Middle frontal gyrus (tissue), 1 donor: ENCODE measurements around the gene CDC37L1.
"Not testable (repeated sequence)": the region's sequence is repeated elsewhere in the genome, so short reads cannot be mapped to it uniquely, and the experiment has no call there.

Experiments
- DNase-seq: peaks from one replicate; pipeline ENCODE4 v3.0.0-alpha.2; 2015; ENCODE audit warnings: low spot score; ENCODE audit errors: extremely low spot score

The CDC37L1 gene

DNA sequence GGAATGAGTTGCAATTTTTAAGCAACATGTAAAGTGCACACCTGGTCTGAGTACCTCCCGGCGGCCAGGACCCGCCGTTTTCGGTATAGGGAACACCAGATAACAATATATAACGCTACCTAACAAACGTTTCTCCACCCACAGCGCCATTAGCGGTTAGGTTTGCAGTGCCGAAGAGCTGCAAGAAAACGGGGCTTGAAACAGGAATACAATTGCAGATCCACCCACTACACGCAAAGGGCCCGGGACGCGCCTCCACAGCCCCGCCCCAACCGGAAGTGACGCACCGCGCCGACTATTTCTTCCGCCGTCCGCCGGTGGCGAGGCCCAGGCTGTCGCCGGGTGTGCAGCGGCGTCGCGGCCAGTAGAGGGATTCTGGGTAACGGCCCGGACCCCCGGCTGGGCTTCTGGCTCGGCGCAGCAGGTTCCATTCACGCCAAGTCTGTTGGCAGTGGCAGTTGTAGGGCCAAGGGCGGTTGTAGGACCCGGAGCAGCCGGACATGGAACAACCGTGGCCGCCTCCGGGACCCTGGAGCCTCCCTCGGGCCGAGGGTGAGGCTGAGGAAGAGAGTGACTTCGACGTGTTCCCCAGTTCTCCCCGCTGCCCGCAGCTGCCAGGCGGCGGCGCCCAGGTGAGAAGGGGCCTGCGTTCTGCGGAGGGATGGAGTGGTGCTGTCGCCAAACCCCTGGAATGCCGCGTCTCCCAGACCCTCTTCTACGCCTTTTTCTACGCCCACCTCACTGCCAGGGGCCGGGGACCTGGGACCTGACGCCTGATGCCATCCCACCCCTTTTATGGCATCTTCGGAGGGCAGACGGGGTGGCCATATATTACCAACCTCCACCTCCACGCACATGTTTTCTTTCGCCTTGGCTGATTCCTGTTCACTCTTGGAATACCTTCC, at the start of gene CDC37L1:
Gene CDC37L1, plus strand, starts transcription at position 302 of the 905 bp plus-strand sequence. Its CDS starts 199 bp downstream, at position 501.
- DNase-seq = peak; percentile 89

- DNase-seq = no peak
Measured at GRCh38 chr9:4630836-4631235, 48.5 kb upstream of the CDC37L1 start.

DNA sequence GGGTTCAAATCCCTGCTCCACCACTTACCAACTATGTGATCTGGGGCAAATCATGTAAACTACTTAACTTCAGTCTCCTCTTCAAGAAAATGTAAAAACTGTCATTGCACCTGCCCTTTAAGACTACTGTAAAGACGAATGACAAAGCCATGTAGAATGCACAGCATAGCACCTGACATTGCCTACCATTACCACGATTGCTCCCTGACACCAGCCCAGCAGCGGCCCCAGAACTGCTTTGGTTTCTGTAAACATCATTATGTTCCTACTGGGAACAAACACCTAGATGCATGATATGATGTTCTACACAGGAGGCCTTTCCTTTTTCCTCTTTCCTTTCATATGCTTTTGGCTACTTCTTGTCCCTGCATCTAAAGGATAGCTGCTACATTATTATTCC, 40.4 kb upstream of the CDC37L1 start:
- DNase-seq = no peak

GRCh38 chr9:4639420-4639819, 39.9 kb upstream of the CDC37L1 start:
- DNase-seq = no peak

DNA sequence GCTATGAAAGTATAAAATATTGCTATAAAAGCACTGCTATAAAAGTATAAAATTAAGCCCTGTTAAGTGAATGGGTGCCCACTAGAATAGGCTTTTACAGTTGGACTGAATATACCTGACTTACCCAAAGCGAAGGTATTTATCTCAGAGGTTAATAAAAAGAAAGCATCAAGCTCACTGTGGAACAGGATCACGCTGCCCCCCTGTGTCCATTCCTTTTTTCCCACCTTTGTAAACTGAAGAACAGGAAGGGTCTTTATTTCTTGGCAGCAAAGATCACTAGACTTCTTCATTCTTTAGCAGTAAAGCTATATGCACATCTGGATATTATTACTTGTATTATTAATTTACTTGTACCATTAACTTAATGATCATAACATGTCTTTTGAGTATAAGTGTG, 39.3 kb upstream of the CDC37L1 start:
- DNase-seq = no peak

DNA sequence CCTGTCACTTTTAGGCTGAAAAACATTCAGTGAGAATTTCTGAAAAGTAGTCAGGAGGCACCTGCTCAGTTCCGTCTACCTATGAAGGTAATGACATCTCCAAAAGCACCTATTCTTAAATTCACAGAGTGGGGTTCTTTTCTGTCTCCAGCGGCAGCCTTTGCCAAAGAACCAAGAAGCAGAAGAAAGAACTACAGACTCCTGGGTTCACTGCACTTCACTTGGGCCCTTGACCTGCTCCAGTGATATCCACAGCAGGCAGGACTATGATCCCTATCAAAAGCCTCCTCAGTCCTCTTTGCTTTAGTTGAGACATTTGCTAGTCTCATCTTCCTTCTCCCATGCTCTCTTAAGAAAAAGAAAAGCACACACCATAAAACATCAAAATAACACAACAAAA, 37.0 kb upstream of the CDC37L1 start:
- no peak for DNase-seq

GRCh38 chr9:4654084-4654483, 25.3 kb upstream of the CDC37L1 start:
- no peak for DNase-seq

DNA sequence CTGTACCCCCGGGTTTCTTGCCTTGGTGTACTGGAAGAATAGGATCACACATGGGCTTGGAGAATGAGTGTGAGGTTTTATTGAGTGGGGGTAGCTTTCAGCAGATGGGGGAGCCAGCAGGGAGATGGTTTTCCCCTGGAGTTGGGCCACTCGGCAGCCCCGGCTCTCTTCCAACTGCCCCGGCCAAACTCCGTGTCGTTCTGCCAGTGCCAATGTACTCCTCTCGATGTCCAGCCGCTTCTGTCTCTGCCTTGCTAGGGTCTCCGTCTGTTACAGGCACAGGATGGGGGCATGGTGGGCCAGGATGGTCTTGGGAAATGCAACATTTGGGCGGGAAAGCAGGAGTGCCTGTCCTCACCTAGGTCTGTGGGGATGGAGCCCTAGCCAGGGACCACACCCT, 24.8 kb upstream of the CDC37L1 start:
- DNase-seq = no peak

DNA sequence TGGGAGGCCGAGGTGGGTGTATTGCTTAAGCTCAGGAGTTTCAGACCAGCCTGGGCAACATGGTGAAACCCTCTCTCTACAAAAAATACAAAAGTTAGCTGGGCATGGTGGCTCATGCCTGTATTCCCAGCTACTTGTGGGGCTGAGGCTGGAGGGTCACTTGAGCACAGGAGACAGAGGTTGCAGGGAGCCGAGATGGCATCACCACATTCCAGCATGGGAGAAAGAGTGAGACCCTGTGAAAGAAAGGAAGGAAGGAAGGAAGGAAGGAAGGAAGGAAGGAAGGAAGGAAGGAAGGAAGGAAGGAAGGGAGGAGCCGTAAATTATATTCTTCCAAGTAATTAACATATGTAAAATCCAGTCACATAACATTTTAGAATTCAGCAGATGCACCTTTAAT, 23.2 kb upstream of the CDC37L1 start:
- DNase-seq = not testable (repeated sequence)

GRCh38 chr9:4656621-4657020, 22.7 kb upstream of the CDC37L1 start:
- DNase-seq = no peak

- DNase-seq = no peak
Measured at GRCh38 chr9:4657426-4658159, 21.8 kb upstream of the CDC37L1 start.

DNA sequence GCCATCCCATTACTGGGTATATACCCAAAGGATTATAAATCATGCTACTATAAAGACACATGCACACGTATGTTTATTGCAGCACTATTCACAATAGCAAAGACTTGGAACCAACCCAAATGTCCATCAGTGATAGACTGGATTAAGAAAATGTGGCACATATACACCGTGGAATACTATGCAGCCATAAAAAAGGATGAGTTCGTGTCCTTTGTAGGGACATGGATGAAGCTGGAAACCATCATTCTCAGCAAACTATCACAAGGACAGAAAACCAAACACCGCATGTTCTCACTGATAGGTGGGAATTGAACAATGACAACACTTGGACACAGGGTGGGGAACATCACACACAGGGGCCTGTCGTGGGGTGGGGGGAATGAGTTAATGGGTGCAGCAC, 18.7 kb upstream of the CDC37L1 start:
- DNase-seq = not testable (repeated sequence)

DNA sequence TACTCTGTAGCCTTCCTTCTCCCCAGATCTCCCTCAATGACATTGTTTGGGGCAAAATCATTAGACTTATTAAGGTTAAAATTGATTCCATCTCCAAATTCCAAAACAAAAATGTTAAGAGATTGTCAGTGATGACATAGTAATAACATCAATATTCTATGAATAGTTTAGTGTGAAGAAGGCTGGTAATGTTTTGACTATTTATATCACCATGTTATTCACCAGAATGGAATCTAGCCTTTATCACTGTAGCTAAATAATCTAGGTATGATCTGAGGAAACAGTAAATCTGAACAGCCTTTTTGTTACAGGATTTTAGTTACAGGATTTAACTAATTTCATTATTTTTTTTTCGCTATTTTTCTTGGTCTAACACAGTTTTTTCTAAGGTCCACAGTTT, 18.2 kb upstream of the CDC37L1 start:
- DNase-seq = no peak

- DNase-seq = no peak
Measured at GRCh38 chr9:4661611-4662010, 17.8 kb upstream of the CDC37L1 start.

DNA sequence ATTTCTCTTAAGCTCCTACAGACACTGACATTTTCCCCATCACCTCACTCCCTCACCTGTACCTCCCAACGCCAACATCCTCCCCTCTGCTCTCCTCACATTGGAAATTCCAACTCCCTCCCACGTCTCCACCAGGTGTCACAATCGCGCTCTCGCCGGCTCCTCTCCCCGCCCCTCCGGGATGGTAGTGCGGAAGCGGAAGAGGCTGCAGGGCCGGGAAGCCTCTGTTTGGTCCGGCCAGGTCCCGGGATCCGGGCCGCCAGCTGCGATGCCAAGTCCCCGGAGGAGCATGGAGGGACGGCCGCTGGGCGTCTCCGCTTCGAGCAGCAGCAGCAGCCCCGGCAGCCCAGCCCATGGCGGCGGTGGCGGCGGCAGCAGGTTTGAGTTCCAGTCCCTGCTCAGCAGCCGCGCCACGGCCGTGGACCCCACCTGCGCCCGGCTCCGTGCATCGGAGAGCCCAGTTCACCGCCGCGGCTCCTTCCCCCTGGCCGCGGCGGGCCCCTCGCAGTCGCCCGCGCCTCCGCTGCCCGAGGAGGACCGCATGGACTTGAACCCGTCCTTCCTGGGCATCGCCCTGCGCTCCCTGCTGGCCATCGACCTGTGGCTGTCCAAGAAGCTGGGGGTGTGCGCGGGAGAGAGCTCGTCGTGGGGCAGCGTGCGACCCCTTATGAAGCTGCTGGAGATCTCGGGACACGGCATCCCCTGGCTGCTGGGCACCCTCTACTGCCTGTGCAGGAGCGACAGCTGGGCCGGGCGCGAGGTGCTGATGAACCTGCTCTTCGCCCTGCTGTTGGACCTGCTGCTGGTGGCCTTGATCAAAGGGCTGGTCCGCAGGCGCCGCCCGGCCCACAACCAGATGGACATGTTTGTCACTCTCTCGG, 17.0 kb upstream of the CDC37L1 start, which contains the start of gene PLPP6:
Gene PLPP6, plus strand, starts transcription at position 187 of the 881 bp plus-strand sequence. Its CDS starts 82 bp downstream, at position 269.
- peak; percentile 58 for DNase-seq

GRCh38 chr9:4662989-4663792, 16.2 kb upstream of the CDC37L1 start:
- no peak for DNase-seq

DNA sequence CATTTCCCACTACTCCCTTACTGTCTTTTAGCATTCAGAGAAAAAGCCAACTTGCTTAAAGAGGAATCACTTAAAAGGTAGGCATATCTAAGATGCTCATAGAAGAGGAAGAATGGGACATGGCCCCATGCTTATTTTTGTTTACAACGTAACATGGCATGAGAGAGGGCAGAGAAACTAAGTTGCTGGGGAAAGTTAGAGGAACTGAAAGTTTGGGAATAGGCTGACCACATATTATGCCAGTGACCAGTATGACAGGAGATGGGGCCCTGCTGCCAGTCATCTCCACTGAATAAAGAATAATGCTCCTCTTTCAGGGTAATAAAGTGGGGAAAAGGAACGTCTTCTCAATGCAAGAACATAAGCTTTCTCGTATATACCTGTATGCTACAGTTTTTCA, 15.4 kb upstream of the CDC37L1 start:
- no peak for DNase-seq

DNA sequence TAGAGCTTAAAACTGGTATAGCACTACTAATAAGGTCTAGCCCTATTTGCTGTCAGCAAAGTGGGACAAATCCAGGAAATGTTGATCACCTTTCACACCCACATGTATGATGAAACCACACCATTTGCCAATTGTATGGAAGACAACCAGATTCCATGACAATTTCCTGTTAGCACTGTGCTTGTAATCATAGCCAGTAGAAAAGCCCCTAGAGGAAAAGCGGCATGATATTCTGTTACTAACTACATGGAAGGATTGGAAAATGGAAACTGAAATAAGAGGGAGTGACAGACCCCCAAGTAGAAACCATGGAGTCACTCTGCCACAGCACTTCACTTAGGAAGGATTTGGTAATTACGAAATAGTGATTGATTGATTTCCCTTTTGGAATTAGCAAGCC, 14.0 kb upstream of the CDC37L1 start:
- DNase-seq = no peak

DNA sequence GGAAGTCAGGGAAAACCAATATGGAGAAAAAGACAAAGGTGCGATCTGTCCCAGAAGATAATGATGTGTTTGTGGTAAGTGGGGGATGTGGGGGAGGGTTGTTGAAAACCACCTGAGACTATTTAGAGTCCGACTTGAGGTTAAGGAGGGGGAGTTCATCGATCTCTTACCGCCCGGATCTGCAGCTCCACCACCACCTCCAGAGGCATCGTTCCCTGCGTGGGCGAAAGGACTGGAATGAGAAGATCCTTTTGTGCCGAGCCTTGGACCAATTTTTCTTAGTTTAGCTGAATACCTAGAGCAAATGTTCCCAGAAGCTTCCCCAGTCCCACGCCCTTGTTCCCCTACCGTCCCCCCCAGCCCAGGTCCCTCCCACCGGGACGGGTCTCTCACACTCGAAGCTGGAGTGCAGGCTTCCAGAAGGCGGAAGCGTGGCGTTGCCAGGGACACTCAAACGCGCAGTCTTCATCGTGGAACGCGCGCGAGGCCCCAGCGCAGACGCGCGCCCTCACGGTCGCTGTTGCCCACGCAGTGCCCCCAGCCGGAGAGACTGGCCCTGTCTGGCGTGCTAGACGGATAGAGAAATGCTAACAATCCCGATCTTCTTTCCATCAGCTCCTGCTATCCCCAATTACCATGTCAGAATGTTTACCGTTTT, 13.2 kb upstream of the CDC37L1 start, which contains the start of gene SPATA6L:
Gene SPATA6L, minus strand, starts transcription at position 439 of the 658 bp plus-strand sequence. Its CDS starts 230 bp downstream, at position 209.
- peak; percentile 35 for DNase-seq

DNA sequence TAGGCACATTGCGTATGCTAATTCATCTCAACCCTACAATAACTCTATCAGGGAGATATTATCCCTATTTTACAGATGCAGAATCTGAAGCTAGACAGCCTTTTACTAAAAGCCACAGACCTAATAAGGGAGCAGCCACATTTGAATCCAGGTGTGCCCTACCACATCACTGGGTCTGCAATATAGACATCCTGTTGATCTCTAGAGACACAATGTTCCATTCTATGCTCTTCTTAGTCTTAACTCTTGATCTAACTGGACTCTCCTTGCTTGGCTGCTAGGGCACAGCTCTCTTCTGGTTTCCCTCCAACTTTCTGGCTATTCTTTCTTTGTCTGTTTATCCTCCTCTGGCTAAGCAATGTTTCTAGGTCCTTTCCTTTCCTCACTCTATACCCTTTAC, 11.7 kb upstream of the CDC37L1 start:
- no peak for DNase-seq
